COLO668 (cell line): ENCODE measurements around the gene OLFML3.

Experiments used
- DNase-seq: peaks from one replicate; lab custom pipeline; 2025; ENCODE audit not compliant: unreplicated experiment; lab: John Stamatoyannopoulos, UW

OLFML3 gene, protein sequence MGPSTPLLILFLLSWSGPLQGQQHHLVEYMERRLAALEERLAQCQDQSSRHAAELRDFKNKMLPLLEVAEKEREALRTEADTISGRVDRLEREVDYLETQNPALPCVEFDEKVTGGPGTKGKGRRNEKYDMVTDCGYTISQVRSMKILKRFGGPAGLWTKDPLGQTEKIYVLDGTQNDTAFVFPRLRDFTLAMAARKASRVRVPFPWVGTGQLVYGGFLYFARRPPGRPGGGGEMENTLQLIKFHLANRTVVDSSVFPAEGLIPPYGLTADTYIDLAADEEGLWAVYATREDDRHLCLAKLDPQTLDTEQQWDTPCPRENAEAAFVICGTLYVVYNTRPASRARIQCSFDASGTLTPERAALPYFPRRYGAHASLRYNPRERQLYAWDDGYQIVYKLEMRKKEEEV

DNA sequence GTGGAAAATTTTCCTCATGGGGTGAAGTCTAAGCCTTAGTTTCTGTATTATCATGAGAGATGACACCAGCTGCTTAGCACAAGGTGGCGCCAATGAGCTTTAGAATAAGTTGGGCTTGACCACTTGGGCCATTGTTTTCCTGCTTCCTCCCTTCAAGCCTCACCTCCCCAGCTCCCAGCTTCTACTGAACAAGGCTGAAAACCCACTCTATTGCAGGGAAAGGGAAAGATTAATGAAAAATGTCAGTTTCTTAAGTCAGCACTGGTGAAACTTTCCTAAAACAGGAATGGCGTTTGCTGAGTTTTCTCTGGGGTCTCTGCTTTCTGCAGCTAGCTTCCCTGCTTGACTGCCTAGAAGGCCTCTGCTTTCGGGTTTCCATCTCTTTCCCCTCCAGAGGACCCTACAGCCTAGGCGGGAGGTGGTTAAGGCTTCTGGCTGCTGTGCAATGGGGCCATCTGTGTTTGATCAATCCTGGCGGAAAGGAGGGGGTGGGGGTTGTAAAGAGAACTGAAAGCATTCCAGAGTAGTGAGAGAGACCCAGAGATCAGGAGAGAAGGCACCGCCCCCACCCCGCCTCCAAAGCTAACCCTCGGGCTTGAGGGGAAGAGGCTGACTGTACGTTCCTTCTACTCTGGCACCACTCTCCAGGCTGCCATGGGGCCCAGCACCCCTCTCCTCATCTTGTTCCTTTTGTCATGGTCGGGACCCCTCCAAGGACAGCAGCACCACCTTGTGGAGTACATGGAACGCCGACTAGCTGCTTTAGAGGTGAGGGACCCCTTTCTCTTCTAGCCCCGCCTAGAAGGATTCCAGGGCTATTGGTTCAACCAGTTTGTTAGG lies at the start of gene OLFML3:
TSS of gene OLFML3 (plus strand) at position 612 of the 840 bp plus-strand sequence. CDS start at position 655, 43 bp downstream.
- peak; percentile 76 for DNase-seq

DNA sequence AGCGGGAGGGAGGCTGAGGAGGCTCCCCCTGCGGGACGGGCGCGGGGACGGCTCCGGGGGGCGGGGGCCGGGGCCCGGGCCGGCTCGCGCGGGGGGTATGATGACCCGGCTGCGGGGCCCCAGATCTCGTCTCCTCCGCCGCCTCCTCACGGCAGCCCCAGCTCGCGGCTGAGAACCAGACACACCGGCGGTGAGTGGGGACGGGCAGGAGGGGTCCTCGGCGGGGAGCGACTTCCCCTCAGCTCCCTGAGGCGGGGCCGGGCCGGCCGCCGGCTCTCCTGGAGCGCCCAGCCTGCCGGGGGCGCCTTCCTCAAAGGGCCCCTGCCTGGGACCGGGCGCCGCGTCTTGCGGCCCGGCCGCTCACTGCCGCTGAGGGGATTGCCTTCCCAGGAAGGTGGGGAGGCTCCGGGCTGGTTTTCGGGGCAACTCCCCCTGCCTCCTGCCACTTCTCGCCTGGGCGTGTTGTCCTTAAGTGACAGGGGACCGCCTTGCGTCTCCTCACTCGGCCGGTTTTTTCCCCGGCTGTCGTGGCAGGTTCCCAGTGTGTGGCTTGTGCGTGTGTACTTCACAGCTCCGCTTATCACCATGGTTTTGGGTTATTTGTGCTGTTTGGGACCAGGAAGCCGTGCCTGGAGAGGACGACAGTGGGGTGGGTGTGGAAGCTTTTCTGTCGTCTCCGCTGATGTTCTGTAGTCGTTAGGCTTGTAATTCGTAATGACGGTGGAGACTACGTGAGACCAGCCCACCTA lies 49.4 kb upstream of the OLFML3 start:
- peak; percentile 66 for DNase-seq

DNA sequence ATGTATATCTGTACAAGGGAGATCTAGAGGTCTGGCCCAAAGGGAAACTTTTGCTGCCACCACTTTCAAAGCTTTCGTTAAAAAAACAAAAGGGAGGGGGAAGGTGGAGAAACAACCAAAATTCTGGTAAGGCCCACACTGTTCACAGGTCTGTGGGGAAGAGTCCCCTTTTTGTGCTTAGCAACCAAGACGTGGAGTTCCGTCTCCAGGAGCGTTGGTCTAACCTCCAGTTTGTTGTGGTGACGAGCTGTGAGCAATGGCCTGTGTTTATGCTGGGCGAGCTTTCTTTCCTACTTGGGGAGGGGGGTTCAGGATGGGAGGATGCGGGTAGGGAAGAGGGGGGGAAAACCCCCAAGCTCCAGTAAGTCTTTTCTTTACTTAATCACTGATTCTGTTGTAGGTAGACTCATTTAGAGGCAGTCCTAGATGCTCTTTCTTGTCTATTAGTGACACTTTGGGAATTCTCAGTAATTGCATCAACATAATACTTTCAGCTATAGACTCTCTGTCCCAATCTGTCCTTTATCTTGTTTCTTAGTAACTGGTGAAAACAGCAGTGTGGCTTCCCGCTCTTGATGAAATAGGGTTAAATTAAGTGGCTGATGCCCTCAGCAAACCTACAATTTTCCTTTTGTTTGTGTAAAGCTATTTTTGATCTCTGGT lies 48.6 kb upstream of the OLFML3 start:
- DNase-seq = peak; percentile 20

- no peak for DNase-seq
Observed at GRCh38 chr1:113931451-113931851, 47.8 kb upstream of the OLFML3 start.

- no peak for DNase-seq
Observed at GRCh38 chr1:113934006-113934405, 45.3 kb upstream of the OLFML3 start.

DNA sequence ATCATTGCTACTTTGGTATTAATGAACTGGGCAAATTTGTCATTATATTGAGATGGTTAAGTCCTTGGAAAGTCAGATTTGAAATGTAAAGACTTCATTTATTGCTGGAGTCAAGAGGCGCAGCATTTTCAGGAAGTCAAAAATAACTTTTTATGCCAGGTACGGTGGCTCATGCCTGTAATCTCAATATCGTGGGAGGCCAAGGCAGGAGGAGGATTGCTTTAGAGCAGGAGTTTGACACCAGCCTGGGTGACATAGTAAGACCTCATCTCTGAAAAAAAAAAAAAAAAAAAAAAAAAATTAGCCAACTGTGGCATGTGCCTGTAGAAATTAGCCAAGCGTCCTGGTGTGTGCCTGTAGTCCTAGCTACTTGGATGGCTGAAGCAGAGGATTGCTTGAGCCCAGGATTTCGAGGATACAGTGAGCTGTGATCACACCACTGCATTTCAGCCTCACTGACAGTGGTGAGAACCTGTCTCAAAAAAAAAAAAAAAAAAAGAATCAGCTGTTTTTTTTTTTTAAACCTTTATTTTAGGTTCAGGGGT lies 44.7 kb upstream of the OLFML3 start:
- no peak for DNase-seq

DNA sequence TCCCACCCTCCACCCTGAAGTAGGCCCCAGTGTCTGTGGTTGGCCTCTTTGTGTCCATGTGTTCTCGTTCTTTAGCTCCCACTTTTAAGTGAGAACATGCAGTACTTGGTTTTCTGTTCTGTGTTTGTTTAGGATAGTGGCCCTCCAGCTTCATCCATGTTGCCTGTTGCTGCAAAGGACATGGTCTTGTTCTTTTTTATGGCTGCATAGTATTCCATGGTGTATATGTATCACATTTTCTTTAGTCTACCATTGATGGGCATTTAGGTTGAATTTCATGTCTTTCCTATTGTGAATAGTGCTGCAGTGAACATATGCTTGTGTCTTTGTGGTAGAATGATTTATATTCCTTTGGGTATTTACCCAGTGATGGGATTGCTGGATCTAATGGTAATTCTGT lies 44.1 kb upstream of the OLFML3 start:
- no peak for DNase-seq

DNA sequence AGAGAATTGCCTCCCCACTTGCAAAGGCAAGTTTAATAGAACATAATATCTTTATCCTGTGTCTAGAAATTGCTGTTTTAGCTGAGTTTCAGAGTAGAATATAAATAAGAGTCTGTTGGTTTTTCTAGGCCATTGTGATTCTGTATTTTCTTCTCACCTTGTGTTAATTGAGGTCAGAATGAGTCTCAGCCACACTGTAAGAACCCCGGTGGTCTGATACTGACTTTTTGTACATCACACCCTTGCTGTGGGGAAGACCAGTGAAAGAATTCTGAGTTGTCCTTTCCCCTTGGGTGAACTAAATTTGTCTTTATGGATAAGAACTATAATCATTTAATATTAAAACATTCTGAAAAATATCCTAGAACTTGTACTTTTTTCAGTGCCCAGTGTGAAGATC lies 43.3 kb upstream of the OLFML3 start:
- DNase-seq = no peak

- no peak for DNase-seq
Observed at GRCh38 chr1:113937146-113937545, 42.1 kb upstream of the OLFML3 start.

DNA sequence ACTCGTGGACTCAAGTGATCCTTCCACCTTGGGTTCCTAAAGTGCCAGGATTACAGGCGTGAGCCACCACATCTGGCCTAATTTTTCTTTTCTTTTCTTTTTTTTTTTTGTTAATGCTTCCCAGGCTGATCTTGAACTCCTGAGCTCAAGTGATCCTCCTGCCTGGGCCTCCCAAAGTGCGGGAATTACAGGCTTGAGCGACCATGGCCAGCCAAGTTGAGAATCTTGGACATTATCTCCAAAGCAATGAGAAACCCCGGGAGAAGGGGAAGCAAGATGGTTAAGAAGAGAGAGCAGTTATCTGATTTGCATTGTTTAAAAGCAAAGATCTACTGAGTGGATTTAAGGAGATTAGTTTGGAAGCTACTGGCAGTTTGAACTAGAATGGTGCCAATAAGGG lies 41.1 kb upstream of the OLFML3 start:
- no peak for DNase-seq

DNA sequence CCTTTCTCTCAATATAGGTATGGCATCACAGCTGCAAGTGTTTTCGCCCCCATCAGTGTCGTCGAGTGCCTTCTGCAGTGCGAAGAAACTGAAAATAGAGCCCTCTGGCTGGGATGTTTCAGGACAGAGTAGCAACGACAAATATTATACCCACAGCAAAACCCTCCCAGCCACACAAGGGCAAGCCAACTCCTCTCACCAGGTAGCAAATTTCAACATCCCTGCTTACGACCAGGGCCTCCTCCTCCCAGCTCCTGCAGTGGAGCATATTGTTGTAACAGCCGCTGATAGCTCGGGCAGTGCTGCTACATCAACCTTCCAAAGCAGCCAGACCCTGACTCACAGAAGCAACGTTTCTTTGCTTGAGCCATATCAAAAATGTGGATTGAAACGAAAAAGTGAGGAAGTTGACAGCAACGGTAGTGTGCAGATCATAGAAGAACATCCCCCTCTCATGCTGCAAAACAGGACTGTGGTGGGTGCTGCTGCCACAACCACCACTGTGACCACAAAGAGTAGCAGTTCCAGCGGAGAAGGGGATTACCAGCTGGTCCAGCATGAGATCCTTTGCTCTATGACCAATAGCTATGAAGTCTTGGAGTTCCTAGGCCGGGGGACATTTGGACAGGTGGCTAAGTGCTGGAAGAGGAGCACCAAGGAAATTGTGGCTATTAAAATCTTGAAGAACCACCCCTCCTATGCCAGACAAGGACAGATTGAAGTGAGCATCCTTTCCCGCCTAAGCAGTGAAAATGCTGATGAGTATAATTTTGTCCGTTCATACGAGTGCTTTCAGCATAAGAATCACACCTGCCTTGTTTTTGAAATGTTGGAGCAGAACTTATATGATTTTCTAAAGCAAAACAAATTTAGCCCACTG lies 38.7 kb upstream of the OLFML3 start:
- no peak for DNase-seq

GRCh38 chr1:113941245-113941559 lies 38.1 kb upstream of the OLFML3 start:
- DNase-seq = no peak

GRCh38 chr1:113942527-113942926 lies 36.7 kb upstream of the OLFML3 start:
- DNase-seq = no peak

DNA sequence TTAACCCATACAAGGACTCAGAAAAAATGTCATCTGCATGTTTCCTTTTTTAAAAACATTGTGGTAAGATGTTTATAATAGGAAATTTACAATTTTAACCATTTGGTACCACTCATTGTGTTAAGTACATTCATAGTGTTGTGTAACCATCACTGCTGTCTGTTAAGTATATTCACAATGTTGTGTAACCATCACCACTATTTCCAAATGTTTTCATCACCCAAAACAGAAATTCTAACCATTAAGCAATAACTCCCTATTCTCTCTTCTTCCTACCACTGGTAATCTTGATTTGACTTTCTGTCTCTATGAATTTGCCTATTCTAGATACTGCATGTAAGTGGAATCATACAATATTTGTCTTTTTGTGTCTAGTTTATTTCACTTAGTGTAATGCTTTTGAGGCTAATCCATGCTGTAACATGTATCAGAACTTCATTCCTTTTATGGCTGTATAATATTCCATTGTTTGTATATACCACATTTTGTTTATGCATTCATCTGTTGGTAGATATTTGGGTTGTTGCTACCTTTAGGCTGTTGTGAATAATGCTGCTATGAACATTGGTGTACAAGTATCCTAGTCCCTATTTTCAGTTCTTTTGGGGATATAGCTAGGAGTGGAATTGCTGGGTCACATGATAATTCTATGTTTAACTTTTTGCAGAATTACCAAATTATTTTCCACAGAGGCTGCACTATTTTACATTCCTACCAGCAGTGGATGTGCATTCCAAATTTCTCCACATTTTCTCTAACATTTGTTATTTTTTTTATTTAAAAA lies 36.1 kb upstream of the OLFML3 start:
- DNase-seq = no peak

DNA sequence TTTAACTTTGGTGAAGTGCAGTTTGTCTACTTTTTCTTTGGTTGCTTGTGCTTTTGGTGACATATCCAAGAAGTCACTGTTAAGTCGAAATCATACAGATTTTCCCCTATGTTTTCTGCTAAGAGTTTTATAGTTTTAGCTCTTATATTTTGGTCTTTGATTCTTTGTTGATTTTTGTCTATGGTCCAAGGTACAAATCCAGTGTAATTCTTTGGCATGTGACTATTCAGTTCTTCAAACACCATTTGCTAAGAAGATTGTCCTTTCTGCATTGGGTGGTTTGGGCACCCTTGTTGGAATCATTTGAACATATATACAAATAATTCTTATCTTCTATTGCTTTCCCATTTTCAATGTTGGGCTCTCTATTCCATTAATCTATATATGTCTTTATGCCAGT lies 33.9 kb upstream of the OLFML3 start:
- no peak for DNase-seq

DNA sequence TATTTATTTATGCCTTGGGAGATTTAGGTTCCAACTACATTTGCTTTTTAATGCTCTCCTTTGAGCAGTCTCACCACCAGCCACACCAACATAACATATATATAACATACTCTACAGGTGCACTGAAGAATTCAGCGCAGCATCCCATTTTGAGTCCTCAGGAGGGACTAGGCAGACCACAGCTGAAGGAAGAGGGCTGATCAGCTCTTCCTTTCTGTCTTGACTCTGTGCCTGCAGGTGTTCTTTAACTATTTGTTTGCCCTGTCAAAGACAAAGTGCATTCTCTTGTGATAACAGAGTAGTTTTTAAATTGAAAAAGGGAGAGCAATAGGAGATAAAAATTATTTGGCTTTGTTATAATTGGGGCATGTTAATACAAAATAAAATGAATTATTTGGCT lies 33.2 kb upstream of the OLFML3 start:
- DNase-seq = no peak

DNA sequence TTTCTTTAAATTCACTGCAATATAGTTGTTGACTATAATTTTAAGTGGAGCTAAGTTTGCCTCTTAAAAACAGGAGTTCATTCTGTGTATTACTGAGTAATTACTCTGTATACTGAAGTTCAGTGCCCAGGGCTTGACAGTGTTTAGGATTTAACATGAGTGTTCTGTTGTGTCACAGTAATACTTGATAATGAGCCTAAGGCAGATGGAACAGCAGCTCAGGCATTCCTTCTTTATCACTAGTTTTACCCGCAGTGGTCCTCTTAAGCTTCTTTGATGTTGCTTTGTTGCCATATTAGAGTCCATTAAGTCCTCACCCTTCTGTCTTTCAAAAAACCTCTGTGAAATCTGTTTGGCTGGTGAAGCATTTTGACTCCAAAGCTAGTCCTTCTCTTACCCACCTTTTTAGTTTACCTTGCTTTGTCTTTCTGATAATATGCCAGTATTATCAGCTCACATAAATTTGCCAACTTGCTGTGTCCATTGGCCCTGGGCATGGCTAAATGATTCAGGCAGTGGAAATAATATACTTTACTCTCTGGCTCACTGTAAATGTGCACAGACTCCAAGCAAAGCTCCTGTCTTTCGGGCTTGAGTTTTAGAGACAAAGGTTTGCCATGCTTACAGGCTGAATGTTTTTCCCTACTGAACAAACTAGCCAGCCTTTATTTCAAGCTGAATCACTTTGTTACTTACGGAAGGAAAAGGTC lies 32.4 kb upstream of the OLFML3 start:
- DNase-seq = no peak

- DNase-seq = no peak
Observed at GRCh38 chr1:113947388-113948107, 31.7 kb upstream of the OLFML3 start.
